Esophagus muscularis mucosa (tissue), 4 donors: Measurements from ENCODE around the gene ADAMTS17.

ENCODE experiments used
- EP300 ChIP-seq: sonication (generic); formaldehyde crosslinking; IDR thresholded peaks from one replicate; pipeline ENCODE4 v1.6.1; 2017; ENCODE audit warnings: antibody characterized with exemption
- POLR2A ChIP-seq: fragments of 450-650 bp; IDR thresholded peaks from one replicate; pipeline ENCODE4 v1.6.1; 2017; ENCODE audit warnings: antibody characterized with exemption, moderate library complexity, mild to moderate bottlenecking, low read depth
- POLR2AphosphoS5 ChIP-seq, 2 donors: sonication (generic); formaldehyde crosslinking; IDR thresholded peaks; one replicate each; pipeline ENCODE4 v1.6.1; 2017; ENCODE audit warnings: antibody characterized with exemption in 2 of 2
- TF ChIP-seq, protein P1 (sequence below), 3 experiments: fragments of 200-600 bp in 2 of 3; fragments of 450-650 bp in 1 of 3; sonication (generic) in 2 of 3; IDR thresholded peaks; one replicate each; pipeline ENCODE4 v1.5.1; 2017 to 2019; ENCODE audit warnings: antibody characterized with exemption in 3 of 3, mild to moderate bottlenecking in 2 of 3, moderate library complexity in 1 of 3

DNA sequence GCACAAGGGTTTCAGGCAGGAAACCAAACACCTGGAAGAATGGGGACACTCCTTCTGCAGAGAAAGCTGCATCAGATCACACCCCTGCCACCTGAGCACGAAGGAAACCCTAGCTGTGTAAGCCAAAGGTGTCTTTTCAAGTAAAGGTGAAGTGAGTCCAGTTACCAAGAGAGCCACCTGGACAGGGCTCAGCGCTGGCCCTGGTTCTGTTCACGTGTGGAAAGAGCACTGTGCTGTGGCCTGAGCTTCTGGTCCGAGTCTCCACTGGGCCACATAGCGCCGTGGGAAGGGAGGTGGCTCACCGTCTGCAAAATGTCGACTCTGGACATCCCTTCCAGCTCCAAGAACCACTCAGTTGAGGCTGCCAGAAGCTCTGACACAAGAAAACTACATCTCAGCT lies 151.1 kb downstream of the ADAMTS17 start:
- TF ChIP-seq POLR2AphosphoS5 (IDR thresholded peaks at IDR 0.05) (no peak), POLR2A (no peak), EP300 (no peak)
- TF ChIP-seq, protein P1, sequence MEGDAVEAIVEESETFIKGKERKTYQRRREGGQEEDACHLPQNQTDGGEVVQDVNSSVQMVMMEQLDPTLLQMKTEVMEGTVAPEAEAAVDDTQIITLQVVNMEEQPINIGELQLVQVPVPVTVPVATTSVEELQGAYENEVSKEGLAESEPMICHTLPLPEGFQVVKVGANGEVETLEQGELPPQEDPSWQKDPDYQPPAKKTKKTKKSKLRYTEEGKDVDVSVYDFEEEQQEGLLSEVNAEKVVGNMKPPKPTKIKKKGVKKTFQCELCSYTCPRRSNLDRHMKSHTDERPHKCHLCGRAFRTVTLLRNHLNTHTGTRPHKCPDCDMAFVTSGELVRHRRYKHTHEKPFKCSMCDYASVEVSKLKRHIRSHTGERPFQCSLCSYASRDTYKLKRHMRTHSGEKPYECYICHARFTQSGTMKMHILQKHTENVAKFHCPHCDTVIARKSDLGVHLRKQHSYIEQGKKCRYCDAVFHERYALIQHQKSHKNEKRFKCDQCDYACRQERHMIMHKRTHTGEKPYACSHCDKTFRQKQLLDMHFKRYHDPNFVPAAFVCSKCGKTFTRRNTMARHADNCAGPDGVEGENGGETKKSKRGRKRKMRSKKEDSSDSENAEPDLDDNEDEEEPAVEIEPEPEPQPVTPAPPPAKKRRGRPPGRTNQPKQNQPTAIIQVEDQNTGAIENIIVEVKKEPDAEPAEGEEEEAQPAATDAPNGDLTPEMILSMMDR (IDR thresholded peaks at IDR 0.05) = no peak
